Suppressor macrophage (primary cell): Measurements from ENCODE around the gene OSBPL10.

Source experiments
- DNase-seq, 4 experiments: peaks; one replicate each; pipeline ENCODE4 v3.0.0-alpha.2; 2020 to 2022

Gene OSBPL10

DNA sequence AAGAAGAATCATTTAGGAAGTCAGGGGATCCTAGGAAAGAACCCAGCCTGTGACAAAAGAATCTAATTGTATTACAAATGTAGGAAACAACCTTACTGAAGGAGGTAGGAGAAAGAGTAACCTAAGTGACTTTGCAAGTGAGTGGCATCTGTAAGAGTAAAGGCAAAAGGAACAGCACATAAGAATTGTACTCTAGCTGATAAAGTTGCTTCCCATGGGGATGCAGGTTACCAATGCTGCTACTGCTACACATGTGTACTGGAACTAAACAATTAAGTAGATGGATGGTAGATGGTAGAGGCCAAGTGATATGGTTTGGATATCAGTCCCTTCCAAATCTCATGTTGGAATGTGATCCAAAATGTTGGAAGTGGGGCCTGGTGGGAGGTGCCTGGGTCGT lies 60.8 kb downstream of the OSBPL10 start:
- no peak for DNase-seq

- peak in 1 of 4 experiments; percentile 2 for DNase-seq
Measured at GRCh38 chr3:31919528-31919927, 61.5 kb downstream of the OSBPL10 start.

GRCh38 chr3:31918179-31919150 lies 62.6 kb downstream of the OSBPL10 start:
- peak in 1 of 4 experiments; percentile 2 for DNase-seq

- no peak for DNase-seq
Measured at GRCh38 chr3:31917303-31918005, 63.6 kb downstream of the OSBPL10 start.

GRCh38 chr3:31911643-31912042 lies 69.4 kb downstream of the OSBPL10 start:
- DNase-seq, result no peak

DNA sequence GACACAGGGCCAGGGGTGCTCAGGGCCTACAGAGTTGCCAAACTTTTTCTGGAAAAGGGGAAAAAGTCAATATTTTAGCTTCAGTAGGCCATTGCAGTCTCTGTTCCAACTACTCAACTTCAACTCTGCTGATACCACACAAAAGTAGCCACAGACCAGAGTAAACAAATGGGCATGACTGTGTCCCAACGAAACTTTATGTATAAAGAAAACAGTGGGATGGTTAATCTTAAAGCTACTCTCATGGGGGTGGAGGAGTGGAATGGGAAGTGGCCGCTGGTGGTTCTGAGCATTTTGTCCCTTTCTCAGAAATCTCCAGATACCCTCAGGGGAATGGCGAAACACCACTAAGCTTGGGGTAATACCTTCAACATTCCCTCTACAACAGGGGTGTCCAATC lies 69.9 kb downstream of the OSBPL10 start:
- DNase-seq, result no peak

DNA sequence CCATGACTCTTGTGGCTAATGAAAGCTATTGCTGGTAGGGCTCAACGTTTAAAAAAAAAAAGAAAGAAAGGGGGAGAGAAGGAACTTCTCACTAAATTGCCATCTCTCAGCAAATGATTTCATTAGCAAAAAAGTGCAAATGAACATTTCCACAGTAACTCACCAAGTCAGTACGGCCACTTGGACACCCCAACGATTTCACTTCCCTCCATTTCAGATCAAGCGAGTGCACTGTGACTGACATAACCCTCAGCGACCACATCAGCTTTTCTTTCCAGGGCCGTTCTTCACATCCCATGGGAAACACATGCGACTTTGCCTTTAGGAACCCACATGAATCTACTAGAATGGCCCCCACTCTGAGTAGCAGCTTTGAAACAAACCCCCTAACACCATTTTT lies 71.6 kb downstream of the OSBPL10 start:
- DNase-seq, result no peak

DNA sequence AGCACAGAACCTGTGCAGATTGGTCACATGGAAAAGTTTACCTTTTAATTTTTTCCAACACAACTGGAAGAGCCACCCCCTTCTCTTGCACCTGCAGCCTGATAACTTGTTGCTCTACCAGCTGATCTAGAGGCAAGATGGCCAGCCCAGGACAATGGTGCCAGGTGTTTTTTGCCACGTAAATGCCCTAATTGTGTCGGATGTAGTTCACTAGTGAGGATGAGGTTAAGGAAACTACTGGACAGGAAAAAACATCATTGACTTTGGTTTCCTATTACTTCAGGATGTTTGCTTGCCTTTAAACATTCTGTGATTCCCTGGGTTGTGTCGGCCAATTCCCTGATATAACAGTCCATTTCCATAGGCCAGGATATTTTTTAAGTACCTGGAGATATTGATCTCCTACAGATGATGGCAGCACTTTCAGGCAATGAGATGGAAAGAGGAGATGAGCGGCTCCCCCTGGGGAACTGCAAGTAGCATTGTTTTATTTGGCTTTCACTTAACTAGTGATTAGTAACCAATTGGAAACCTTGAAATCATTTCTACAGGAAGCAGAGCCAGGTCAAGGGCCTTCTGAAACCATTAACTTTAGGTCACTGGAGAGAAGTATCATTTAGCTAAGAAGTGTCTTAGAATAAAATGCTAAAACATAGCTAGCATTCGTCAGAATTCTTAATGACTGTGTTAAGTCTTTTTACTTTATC lies 72.5 kb downstream of the OSBPL10 start:
- no peak for DNase-seq

- no peak for DNase-seq
Measured at GRCh38 chr3:31906182-31906581, 74.9 kb downstream of the OSBPL10 start.

GRCh38 chr3:31903686-31904431 lies 77.2 kb downstream of the OSBPL10 start:
- no peak for DNase-seq

- DNase-seq, result no peak
Measured at GRCh38 chr3:31900583-31900982, 80.5 kb downstream of the OSBPL10 start.

DNA sequence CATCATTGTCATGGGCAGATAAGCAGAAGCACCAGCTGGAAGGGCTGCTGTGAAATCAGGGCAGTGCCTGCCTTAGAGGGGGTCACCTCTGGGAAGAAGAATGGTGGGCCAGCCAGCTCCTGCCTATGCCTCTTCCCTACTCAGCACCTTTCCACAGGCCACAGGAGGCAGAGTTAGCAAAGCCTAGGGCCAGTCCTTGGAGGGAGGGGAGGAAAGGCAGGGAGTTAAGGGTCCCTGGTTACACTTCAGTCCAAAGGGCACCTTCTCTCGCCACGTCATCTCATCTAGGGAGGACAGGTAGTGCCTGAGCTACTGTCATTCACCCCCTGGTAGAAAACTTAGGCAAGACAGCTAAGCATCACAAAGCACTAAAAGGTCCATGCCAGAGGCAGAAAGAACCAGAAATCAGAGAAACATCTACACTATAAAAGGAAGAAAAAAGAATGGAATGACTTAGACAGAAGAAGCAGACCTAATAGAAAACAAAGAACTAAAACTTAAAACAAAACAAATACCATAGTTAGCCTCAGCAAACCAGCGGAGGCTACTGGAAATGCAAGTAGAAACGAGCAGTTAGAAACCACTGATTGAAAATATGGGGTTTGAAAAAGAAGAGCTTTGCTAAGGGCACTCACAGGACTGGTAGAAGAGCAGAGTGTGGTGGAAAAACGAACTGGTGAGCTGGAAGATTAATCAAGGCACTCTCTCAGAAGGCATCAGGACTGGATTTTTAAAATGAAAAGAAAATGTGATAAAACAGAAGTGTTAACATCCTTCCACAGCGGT lies 84.2 kb downstream of the OSBPL10 start:
- DNase-seq, result no peak

DNA sequence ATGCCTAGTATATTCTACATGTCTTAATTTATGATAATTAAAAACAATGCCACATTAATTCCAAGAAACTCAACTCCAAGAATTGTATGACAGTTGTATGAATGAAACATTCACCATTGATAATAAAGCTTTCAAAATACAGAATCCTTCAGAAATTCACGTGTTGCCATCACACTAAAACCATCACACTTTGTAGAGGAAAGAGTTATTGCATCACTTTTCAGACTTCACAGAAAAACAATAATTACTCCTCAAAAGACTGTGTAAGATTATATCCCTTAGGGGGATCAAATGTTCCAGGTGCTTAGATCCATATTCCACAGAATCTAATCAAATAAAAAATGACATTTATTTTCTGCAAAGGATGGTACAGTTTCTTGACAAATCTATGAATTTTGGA lies 85.0 kb downstream of the OSBPL10 start:
- no peak for DNase-seq

DNA sequence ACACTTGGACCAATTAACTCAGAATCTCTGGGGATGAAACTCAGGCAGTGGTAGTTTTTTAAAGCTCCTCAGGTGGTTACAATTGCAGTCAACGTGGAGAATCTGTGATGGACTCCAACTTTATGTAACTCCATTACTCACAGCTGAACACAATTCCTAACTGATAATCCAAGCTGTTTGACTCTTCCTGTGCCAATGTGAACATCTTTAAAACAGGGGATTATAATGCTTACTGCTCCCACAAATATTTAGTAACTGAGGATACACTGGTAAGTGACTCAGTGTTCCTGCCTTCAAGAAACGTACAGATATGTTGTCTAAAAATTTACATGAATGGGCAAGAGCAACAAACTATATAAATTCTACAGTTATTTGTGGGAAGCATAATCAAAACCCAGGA lies 85.6 kb downstream of the OSBPL10 start:
- no peak for DNase-seq

DNA sequence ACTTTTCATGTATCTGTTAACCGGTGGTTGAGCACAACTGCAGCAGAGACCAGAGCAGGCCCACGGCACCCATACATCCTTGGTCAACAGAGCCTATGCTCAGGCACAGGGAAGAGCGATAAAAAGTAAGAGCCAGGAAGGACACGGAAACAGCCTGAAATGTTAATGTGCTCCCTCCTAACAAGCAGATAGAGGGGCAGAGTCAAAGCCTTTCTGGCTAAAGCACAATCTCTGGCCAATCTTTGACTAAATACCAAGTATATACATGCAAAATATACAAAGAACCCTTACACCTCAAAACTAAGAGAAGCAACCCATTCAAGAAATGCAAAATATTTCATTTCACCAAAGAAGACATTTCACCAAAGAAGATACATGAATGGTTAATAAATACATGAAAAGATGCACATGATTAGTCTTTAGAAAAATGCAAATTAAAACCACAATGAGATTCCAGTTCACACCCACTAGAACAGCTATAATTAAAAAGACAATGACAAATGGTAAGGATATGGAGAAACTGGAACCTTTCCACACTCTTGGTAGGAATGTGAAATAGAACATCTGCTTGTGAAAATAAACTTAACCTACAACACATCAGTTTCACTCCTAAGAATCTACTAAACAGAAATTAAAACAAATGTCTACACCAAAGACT lies 88.0 kb downstream of the OSBPL10 start:
- no peak for DNase-seq

- DNase-seq, result no peak
Measured at GRCh38 chr3:31892500-31892899, 88.6 kb downstream of the OSBPL10 start.

- DNase-seq, result no peak
Measured at GRCh38 chr3:31891876-31892455, 89.1 kb downstream of the OSBPL10 start.

- DNase-seq, result no peak
Measured at GRCh38 chr3:31890742-31891469, 90.2 kb downstream of the OSBPL10 start.

DNA sequence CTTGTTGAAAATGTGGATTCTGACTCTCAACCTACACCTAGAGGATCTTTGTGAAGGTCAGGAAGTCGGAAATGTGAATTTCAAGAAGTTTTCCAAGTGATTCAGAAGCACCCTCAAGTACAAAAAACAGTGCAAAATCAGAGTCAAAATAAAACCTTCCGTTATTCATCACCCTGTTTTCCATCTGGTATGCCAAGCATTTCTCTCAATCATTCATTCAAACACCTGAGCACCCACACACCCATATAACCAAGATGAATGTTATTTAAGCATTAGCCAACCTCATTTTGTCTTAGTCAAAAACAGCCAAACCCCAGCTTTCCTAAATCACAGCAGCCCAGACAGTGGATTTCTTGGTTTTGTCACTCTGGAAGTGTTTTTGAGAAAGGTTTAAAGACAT lies 91.1 kb downstream of the OSBPL10 start:
- no peak for DNase-seq

- no peak for DNase-seq
Measured at GRCh38 chr3:31885235-31885634, 95.8 kb downstream of the OSBPL10 start.
